ENCODE measurements around the gene ARAP2.

Gene ARAP2

GRCh38 chr4:36224972-36225903 lies 19.1 kb downstream of the ARAP2 start:
- intact Hi-C loops (cut with DNase I): no loop called here
- DNase-seq: peak in 1 of 10 donors; percentile 76

- no peak for DNase-seq
- intact Hi-C loops (cut with DNase I): no loop called here
Measured at GRCh38 chr4:36222702-36223101, 21.6 kb downstream of the ARAP2 start.

- intact Hi-C loops (cut with DNase I): no loop called here
Measured at GRCh38 chr4:36220776-36221175, 23.5 kb downstream of the ARAP2 start.

GRCh38 chr4:36218121-36218520 lies 26.2 kb downstream of the ARAP2 start:
- intact Hi-C loops (cut with DNase I): no loop called here
- DNase-seq: no peak

More at GRCh38 chr4:36220776-36221175, 23.5 kb downstream of the ARAP2 start:
- no peak for DNase-seq

- intact Hi-C loops (cut with DNase I): no loop called here
- DNase-seq: peak in 6 of 10 donors; percentile 28 to 88 (median 62)
Measured at GRCh38 chr4:36215627-36216026, 28.7 kb downstream of the ARAP2 start.

GRCh38 chr4:36214735-36215485 lies 29.4 kb downstream of the ARAP2 start:
- DNase-seq: no peak
- intact Hi-C loops (cut with DNase I): no loop called here

GRCh38 chr4:36213977-36214376 lies 30.3 kb downstream of the ARAP2 start:
- DNase-seq: no peak
- intact Hi-C loops (cut with DNase I): no loop called here

- no peak for DNase-seq
- intact Hi-C loops (cut with DNase I): no loop called here
Measured at GRCh38 chr4:36211084-36211483, 33.2 kb downstream of the ARAP2 start.

GRCh38 chr4:36209941-36210649 lies 34.2 kb downstream of the ARAP2 start:
- intact Hi-C loops (cut with DNase I): no loop called here
- DNase-seq: peak in 1 of 10 donors; percentile 55

GRCh38 chr4:36208893-36209473 lies 35.3 kb downstream of the ARAP2 start:
- DNase-seq: no peak

GRCh38 chr4:36207831-36208520 lies 36.3 kb downstream of the ARAP2 start:
- intact Hi-C loops (cut with DNase I): no loop called here
- DNase-seq: no peak

More at GRCh38 chr4:36208893-36209473, 35.3 kb downstream of the ARAP2 start:
- intact Hi-C loops (cut with DNase I): no loop called here

GRCh38 chr4:36207367-36207766 lies 36.9 kb downstream of the ARAP2 start:
- intact Hi-C loops (cut with DNase I): no loop called here
- no peak for DNase-seq

GRCh38 chr4:36206603-36207311 lies 37.6 kb downstream of the ARAP2 start:
- DNase-seq: no peak
- intact Hi-C loops (cut with DNase I): no loop called here

GRCh38 chr4:36206012-36206411 lies 38.3 kb downstream of the ARAP2 start:
- intact Hi-C loops (cut with DNase I): no loop called here
- DNase-seq: peak in 1 of 10 donors; percentile 34

GRCh38 chr4:36198861-36199260 lies 45.5 kb downstream of the ARAP2 start:
- peak in 2 of 10 donors; percentile 70 to 75 for DNase-seq
- intact Hi-C loops (cut with DNase I): no loop called here

- peak in 2 of 10 donors; percentile 57 to 68 for DNase-seq
- intact Hi-C loops (cut with DNase I): no loop called here
Measured at GRCh38 chr4:36198068-36198808, 46.1 kb downstream of the ARAP2 start.

- peak in 2 of 10 donors; percentile 59 to 85 for DNase-seq
- intact Hi-C loops (cut with DNase I): no loop called here
Measured at GRCh38 chr4:36197501-36197900, 46.8 kb downstream of the ARAP2 start.

GRCh38 chr4:36196145-36196913 lies 48.0 kb downstream of the ARAP2 start:
- DNase-seq: peak in 1 of 10 donors; percentile 32
- intact Hi-C loops (cut with DNase I): no loop called here

All from posterior cingulate gyrus (tissue), 11 donors.